Duodenal mucosa (tissue), 2 donors: ENCODE results near the gene USP25.

Source experiments
- H3K27ac ChIP-seq: one replicate; pipeline ENCODE4 v1.7.0; 2013; ENCODE audit warnings: low read depth, low read length
- H3K27me3 ChIP-seq, 2 donors: one replicate each; pipeline ENCODE4 v1.7.0; 2013; ENCODE audit warnings: low read length in 2 of 2, control low read depth in 1 of 2; ENCODE audit not compliant: insufficient read depth in 2 of 2, control insufficient read depth in 1 of 2
- H3K36me3 ChIP-seq, 2 donors: one replicate each; pipeline ENCODE4 v1.7.0; 2013; ENCODE audit warnings: low read length in 2 of 2, control low read depth in 1 of 2; ENCODE audit not compliant: insufficient read depth in 2 of 2, control insufficient read depth in 1 of 2
- H3K4me1 ChIP-seq, 2 donors: one replicate each; pipeline ENCODE4 v1.7.0; 2013; ENCODE audit warnings: low read length in 2 of 2, control low read depth in 1 of 2; ENCODE audit not compliant: insufficient read depth in 2 of 2, control insufficient read depth in 1 of 2
- H3K4me3 ChIP-seq, 2 donors: one replicate each; pipeline ENCODE4 v1.7.0; 2013; ENCODE audit warnings: low read length in 2 of 2, low read depth in 1 of 2
- H3K9ac ChIP-seq, 2 donors: one replicate each; pipeline ENCODE4 v1.7.0; 2013; ENCODE audit warnings: low read length in 2 of 2, low read depth in 1 of 2
- H3K9me3 ChIP-seq, 2 donors: one replicate each; pipeline ENCODE4 v1.7.0; 2013; ENCODE audit warnings: low read length in 2 of 2, control low read depth in 1 of 2; ENCODE audit not compliant: control insufficient read depth in 1 of 2

USP25 gene

GRCh38 chr21:15772654-15773053, 42.9 kb downstream of the USP25 start:
- no peaks in the 10 kb centered on the region for H3K27me3 ChIP-seq

GRCh38 chr21:15774590-15774989, 44.8 kb downstream of the USP25 start:
- Histone ChIP-seq H3K9me3 (no peaks in the 10 kb centered on the region), H3K4me3 (no peak overlapping the region), H3K4me1 (peaks cover 0 to 3% of the 10 kb centered on the region in 2 donors), H3K36me3 (peaks cover 0 to 4% of the 10 kb centered on the region in 2 donors), H3K27me3 (no peaks in the 10 kb centered on the region), H3K9ac (no peak overlapping the region), H3K27ac (no peak overlapping the region)

More at GRCh38 chr21:15772654-15773053, 42.9 kb downstream of the USP25 start:
- no peak overlapping the region for H3K9ac ChIP-seq
- H3K4me3 ChIP-seq = no peak overlapping the region
- peaks cover 0 to 12% of the 10 kb centered on the region in 2 donors for H3K4me1 ChIP-seq
- peaks cover 0 to 4% of the 10 kb centered on the region in 2 donors for H3K36me3 ChIP-seq
- H3K9me3 ChIP-seq = no peaks in the 10 kb centered on the region
- no peak overlapping the region for H3K27ac ChIP-seq

GRCh38 chr21:15775291-15775690, 45.5 kb downstream of the USP25 start:
- Histone ChIP-seq H3K36me3 (peaks cover 0 to 4% of the 10 kb centered on the region in 2 donors), H3K27ac (no peak overlapping the region), H3K9me3 (no peaks in the 10 kb centered on the region), H3K4me3 (no peak overlapping the region), H3K4me1 (peaks cover 0 to 3% of the 10 kb centered on the region in 2 donors), H3K27me3 (no peaks in the 10 kb centered on the region), H3K9ac (no peak overlapping the region)

GRCh38 chr21:15775981-15776380, 46.2 kb downstream of the USP25 start:
- H3K27ac ChIP-seq = no peak overlapping the region
- H3K4me3 ChIP-seq = no peak overlapping the region
- no peaks in the 10 kb centered on the region for H3K9me3 ChIP-seq
- H3K27me3 ChIP-seq = no peaks in the 10 kb centered on the region
- H3K4me1 ChIP-seq = peaks cover 0 to 3% of the 10 kb centered on the region in 2 donors
- H3K36me3 ChIP-seq = peaks cover 0 to 8% of the 10 kb centered on the region in 2 donors
- H3K9ac ChIP-seq = no peak overlapping the region

GRCh38 chr21:15776818-15777217, 47.0 kb downstream of the USP25 start:
- H3K27me3 ChIP-seq = no peaks in the 10 kb centered on the region
- H3K27ac ChIP-seq = no peak overlapping the region
- no peak overlapping the region for H3K4me3 ChIP-seq
- no peak overlapping the region for H3K9ac ChIP-seq
- peaks cover 0 to 3% of the 10 kb centered on the region in 2 donors for H3K4me1 ChIP-seq
- H3K36me3 ChIP-seq = peaks cover 7 to 17% of the 10 kb centered on the region in 2 donors
- no peaks in the 10 kb centered on the region for H3K9me3 ChIP-seq

GRCh38 chr21:15781986-15782385, 52.2 kb downstream of the USP25 start:
- Histone ChIP-seq H3K9ac (no peak overlapping the region), H3K36me3 (peaks cover 15 to 22% of the 10 kb centered on the region in 2 donors), H3K4me1 (no peaks in the 10 kb centered on the region), H3K27me3 (no peaks in the 10 kb centered on the region), H3K27ac (no peak overlapping the region), H3K4me3 (no peak overlapping the region), H3K9me3 (no peaks in the 10 kb centered on the region)

- Histone ChIP-seq H3K4me1 (no peaks in the 10 kb centered on the region), H3K27me3 (no peaks in the 10 kb centered on the region), H3K9me3 (no peaks in the 10 kb centered on the region), H3K4me3 (no peak overlapping the region), H3K27ac (no peak overlapping the region), H3K36me3 (no peaks in the 10 kb centered on the region), H3K9ac (no peak overlapping the region)
Measured at GRCh38 chr21:15788847-15789523, 59.2 kb downstream of the USP25 start.

GRCh38 chr21:15793109-15793508, 63.3 kb downstream of the USP25 start:
- Histone ChIP-seq H3K36me3 (peaks cover 0 to 3% of the 10 kb centered on the region in 2 donors), H3K9ac (no peak overlapping the region), H3K4me1 (peaks cover 0 to 13% of the 10 kb centered on the region in 2 donors), H3K27ac (no peak overlapping the region), H3K4me3 (no peak overlapping the region), H3K27me3 (no peaks in the 10 kb centered on the region), H3K9me3 (no peaks in the 10 kb centered on the region)

GRCh38 chr21:15793550-15794235, 63.9 kb downstream of the USP25 start:
- Histone ChIP-seq H3K4me3 (no peak overlapping the region), H3K9me3 (no peaks in the 10 kb centered on the region), H3K27ac (no peak overlapping the region), H3K9ac (no peak overlapping the region), H3K4me1 (peaks cover 0 to 13% of the 10 kb centered on the region in 2 donors), H3K36me3 (peaks cover 0 to 3% of the 10 kb centered on the region in 2 donors), H3K27me3 (no peaks in the 10 kb centered on the region)

GRCh38 chr21:15794277-15794912, 64.6 kb downstream of the USP25 start:
- Histone ChIP-seq H3K36me3 (peaks cover 0 to 3% of the 10 kb centered on the region in 2 donors), H3K4me3 (no peak overlapping the region), H3K27ac (no peak overlapping the region), H3K4me1 (peaks cover 0 to 13% of the 10 kb centered on the region in 2 donors), H3K9ac (no peak overlapping the region), H3K9me3 (no peaks in the 10 kb centered on the region), H3K27me3 (no peaks in the 10 kb centered on the region)
